Transverse colon (tissue), 4 donors: Measurements from ENCODE around the gene SOX3. TPM values are rescaled to one million over a fixed set of nuclear protein-coding genes. Genes with fewer than 3 reads are reported as not detected.
A peak's percentile ranks its signal among the peaks of the same experiment; 100 is the strongest.

Source experiments
- DNase-seq: peaks from one replicate; pipeline ENCODE4 v3.0.0-alpha.2; 2019
- H3K27ac ChIP-seq, 4 donors: fragments of 200-600 bp; sonication (generic); 2 replicates each; pipeline ENCODE4 v1.5.1; 2016 to 2018; ENCODE audit warnings: inconsistent platforms in 4 of 4
- H3K27me3 ChIP-seq: fragments of 200-600 bp; sonication (generic); 2 replicates; pipeline ENCODE4 v1.5.1; 2017; ENCODE audit warnings: inconsistent platforms
- H3K36me3 ChIP-seq, 4 donors: fragments of 200-600 bp; sonication (generic); 2 replicates each; pipeline ENCODE4 v1.5.1; 2017 to 2019; ENCODE audit warnings: inconsistent platforms in 4 of 4
- H3K4me1 ChIP-seq, 4 donors: fragments of 200-600 bp; sonication (generic); 2 replicates each; pipeline ENCODE4 v1.5.1; 2017 to 2020; ENCODE audit warnings: inconsistent platforms in 4 of 4
- H3K4me3 ChIP-seq, 4 donors: fragments of 200-600 bp; sonication (generic); 1 replicate in 1 of 4; 2 replicates in 3 of 4; pipeline versions ENCODE4 v1.5.1 to v1.6.1; 2017 to 2019; ENCODE audit warnings: inconsistent platforms in 4 of 4
- H3K9me3 ChIP-seq, 2 donors: fragments of 200-600 bp; sonication (generic); 2 replicates each; pipeline ENCODE4 v1.5.1; 2017 to 2019; ENCODE audit warnings: inconsistent platforms in 2 of 2
- EP300 ChIP-seq: sonication (generic); formaldehyde crosslinking; IDR thresholded peaks from one replicate; pipeline ENCODE4 v1.6.1; 2017; ENCODE audit warnings: antibody characterized with exemption, low read depth
- POLR2A ChIP-seq: fragments of 450-650 bp; IDR thresholded peaks from one replicate; pipeline ENCODE4 v1.6.1; 2016; ENCODE audit warnings: antibody characterized with exemption, mild to moderate bottlenecking, moderate library complexity
- POLR2AphosphoS5 ChIP-seq, 3 donors: sonication (generic); formaldehyde crosslinking; IDR thresholded peaks; one replicate each; pipeline ENCODE4 v1.6.1; 2016; ENCODE audit warnings: antibody characterized with exemption in 3 of 3
- WGBS, 2 donors: methylation state at CpG; one replicate each; pipeline ENCODE4 v1.1.5; 2018; ENCODE audit warnings: low coverage in 1 of 2; 5-methylcytosine and 5-hydroxymethylcytosine counted together
- in situ Hi-C, 4 donors: fragments of 200-750 bp; cut with MboI; loops; one replicate each; pipeline versions ENCODE4 v1.15.0 to v1.15.1; 2017; ENCODE audit warnings: low sequenced_read_pairs in 3 of 4, low pct_ligation_motif_present in 1 of 4, low pct_unique_long_range_greater_than_20kb in 1 of 4
- intact Hi-C: fragments of 100-400 bp; cut with DNase I; formaldehyde crosslinking; loops from one replicate; pipeline ENCODE4 v1.15.1; 2023; ENCODE audit warnings: low total_unique reads
- total RNA-seq, 4 donors: library from RNA; depleted of rRNA; stranded (reverse); fragments of >200 nt; gene quantifications; one replicate each; pipeline ENCODE4 v1.1.0, GENCODE V29; 2016
- TF ChIP-seq, protein P1 (sequence below), 5 experiments: fragments of 200-600 bp in 3 of 5; fragments of 450-650 bp in 2 of 5; sonication (generic) in 3 of 5; IDR thresholded peaks; 1 replicate in 2 of 5; 2 replicates in 3 of 5; pipeline ENCODE4 v1.5.1; 2016 to 2017; ENCODE audit warnings: antibody characterized with exemption in 5 of 5, inconsistent platforms in 3 of 5, mild to moderate bottlenecking in 2 of 5, moderate library complexity in 1 of 5

SOX3 gene
- total RNA-seq, 4 donors from 2014 or later = not detected

DNA sequence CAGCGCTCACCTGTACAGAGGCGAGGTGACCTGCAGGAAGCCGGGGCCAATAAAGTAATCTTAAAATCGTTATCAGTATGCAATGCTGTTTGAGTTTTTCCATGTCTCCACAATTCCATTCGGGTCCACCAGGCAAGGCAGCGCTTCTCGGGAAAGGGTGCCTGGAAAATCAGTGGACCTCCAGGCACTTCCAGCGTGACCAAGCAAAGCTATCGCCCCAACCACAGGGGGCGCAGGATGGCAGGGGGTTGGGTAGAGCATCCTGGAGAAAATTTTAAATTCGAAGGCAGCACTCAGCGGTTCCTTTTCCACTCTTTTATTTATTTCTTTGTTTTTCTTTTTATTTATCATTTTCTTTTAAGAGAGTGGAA is 5.4 kb upstream of the SOX3 start:
- no peak overlapping the region for H3K27ac ChIP-seq
- intact Hi-C loops = no loop called here
- H3K27me3 ChIP-seq = peaks cover 72% of the 10 kb centered on the region
- TF ChIP-seq POLR2AphosphoS5 (IDR thresholded peaks at IDR 0.05) = peak in 1 of 3 donors; percentile 20
- TF ChIP-seq, protein P1, sequence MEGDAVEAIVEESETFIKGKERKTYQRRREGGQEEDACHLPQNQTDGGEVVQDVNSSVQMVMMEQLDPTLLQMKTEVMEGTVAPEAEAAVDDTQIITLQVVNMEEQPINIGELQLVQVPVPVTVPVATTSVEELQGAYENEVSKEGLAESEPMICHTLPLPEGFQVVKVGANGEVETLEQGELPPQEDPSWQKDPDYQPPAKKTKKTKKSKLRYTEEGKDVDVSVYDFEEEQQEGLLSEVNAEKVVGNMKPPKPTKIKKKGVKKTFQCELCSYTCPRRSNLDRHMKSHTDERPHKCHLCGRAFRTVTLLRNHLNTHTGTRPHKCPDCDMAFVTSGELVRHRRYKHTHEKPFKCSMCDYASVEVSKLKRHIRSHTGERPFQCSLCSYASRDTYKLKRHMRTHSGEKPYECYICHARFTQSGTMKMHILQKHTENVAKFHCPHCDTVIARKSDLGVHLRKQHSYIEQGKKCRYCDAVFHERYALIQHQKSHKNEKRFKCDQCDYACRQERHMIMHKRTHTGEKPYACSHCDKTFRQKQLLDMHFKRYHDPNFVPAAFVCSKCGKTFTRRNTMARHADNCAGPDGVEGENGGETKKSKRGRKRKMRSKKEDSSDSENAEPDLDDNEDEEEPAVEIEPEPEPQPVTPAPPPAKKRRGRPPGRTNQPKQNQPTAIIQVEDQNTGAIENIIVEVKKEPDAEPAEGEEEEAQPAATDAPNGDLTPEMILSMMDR (IDR thresholded peaks at IDR 0.05) = no peak
- no peak for DNase-seq
- H3K9me3 ChIP-seq = no peaks in the 10 kb centered on the region
- no peak overlapping the region for H3K4me3 ChIP-seq
- H3K4me1 ChIP-seq = no peaks in the 10 kb centered on the region
- 34 to 41% methylated on average over 4 to 12 of the region's 12 CpGs for WGBS, 2 donors
- in situ Hi-C loops = no loop called here
- no peaks in the 10 kb centered on the region for H3K36me3 ChIP-seq

GRCh38 chrX:140509468-140510305 is 4.8 kb upstream of the SOX3 start:
- in situ Hi-C loops = no loop called here
- no peak overlapping the region for H3K4me3 ChIP-seq
- intact Hi-C loops = no loop called here
- H3K36me3 ChIP-seq = no peaks in the 10 kb centered on the region
- H3K27ac ChIP-seq = no peak overlapping the region
- H3K4me1 ChIP-seq = peaks cover 0 to 2% (median 0%) of the 10 kb centered on the region in 4 donors
- peaks cover 78% of the 10 kb centered on the region for H3K27me3 ChIP-seq
- 48% methylated on average over 30 of the region's 30 CpGs; no CpG with 5 or more reads in 1 of the 2 donors for WGBS, 2 donors
- no peaks in the 10 kb centered on the region for H3K9me3 ChIP-seq
- TF ChIP-seq POLR2AphosphoS5 (IDR thresholded peaks at IDR 0.05) (no peak), POLR2A (no peak), EP300 (no peak)
- TF ChIP-seq, protein P1 (IDR thresholded peaks at IDR 0.05) = no peak
- DNase-seq = no peak

DNA sequence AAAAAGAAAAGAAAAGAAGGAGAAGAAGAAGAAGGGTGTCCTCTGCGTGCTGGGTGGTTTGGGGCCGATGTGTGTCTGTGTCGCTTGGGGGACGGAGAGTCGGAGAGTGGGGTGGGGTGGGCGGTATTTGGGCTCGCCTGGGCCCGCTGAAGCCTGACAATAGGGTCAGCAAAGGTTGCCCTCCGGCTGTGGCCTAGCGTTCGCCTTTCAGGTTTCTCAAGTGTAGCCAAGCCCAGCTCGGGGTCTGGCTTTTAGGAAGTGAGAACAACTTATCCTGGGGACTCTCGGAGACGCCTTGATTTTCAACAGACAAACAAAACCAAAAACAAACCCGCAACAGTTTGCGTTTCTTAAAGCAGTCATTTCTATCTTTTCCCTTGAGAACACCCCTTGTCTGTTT is 4.1 kb upstream of the SOX3 start:
- no peak for DNase-seq
- H3K27ac ChIP-seq = no peak overlapping the region
- WGBS, 2 donors = 48% methylated on average over 16 of the region's 16 CpGs; no CpG with 5 or more reads in 1 of the 2 donors
- H3K4me1 ChIP-seq = peaks cover 0 to 6% (median 0%) of the 10 kb centered on the region in 4 donors
- TF ChIP-seq, protein P1 (IDR thresholded peaks at IDR 0.05) = no peak
- TF ChIP-seq POLR2A = no peak
- no peak for TF ChIP-seq POLR2AphosphoS5 (IDR thresholded peaks at IDR 0.05)
- no peak for TF ChIP-seq EP300
- no peaks in the 10 kb centered on the region for H3K36me3 ChIP-seq
- no peaks in the 10 kb centered on the region for H3K9me3 ChIP-seq
- in situ Hi-C loops (no loop called here), intact Hi-C loops (no loop called here)
- H3K27me3 ChIP-seq = peaks cover 85% of the 10 kb centered on the region
- no peak overlapping the region for H3K4me3 ChIP-seq

- Histone ChIP-seq H3K27me3 (peaks cover 95% of the 10 kb centered on the region), H3K4me3 (no peak overlapping the region), H3K9me3 (no peaks in the 10 kb centered on the region), H3K27ac (no peak overlapping the region), H3K4me1 (peaks cover 0 to 9% (median 0%) of the 10 kb centered on the region in 4 donors), H3K36me3 (no peaks in the 10 kb centered on the region)
- intact Hi-C loops = no loop called here
- in situ Hi-C loops = no loop called here
- DNase-seq = no peak
- 37% methylated on average over 22 of the region's 23 CpGs; no CpG with 5 or more reads in 1 of the 2 donors for WGBS, 2 donors
- TF ChIP-seq POLR2AphosphoS5 (IDR thresholded peaks at IDR 0.05) (no peak), POLR2A (no peak), EP300 (no peak)
- TF ChIP-seq, protein P1 (IDR thresholded peaks at IDR 0.05) = no peak
These were observed 3.1 kb upstream of the SOX3 start for GRCh38 chrX:140507982-140508305.
